Vagina (tissue), 2 donors: ENCODE measurements around the gene SOS2. TPM values are rescaled to one million over a fixed set of nuclear protein-coding genes. Genes with fewer than 3 reads are reported as not detected.

Experiments
- DNase-seq, 2 donors: peaks; one replicate each; pipeline ENCODE4 v3.0.0-alpha.2; 2017; ENCODE audit errors: extremely low spot score in 2 of 2
- H3K27ac ChIP-seq: fragments of 200-600 bp; sonication (generic); one replicate; pipeline ENCODE4 v1.5.1; 2019
- H3K27me3 ChIP-seq: fragments of 200-600 bp; sonication (generic); one replicate; pipeline ENCODE4 v1.5.1; 2019
- H3K36me3 ChIP-seq, 2 donors: fragments of 200-600 bp; sonication (generic); one replicate each; pipeline ENCODE4 v1.5.1; 2017 to 2019
- H3K4me1 ChIP-seq: fragments of 200-600 bp; sonication (generic); one replicate; pipeline ENCODE4 v1.5.1; 2019
- H3K4me3 ChIP-seq, 2 donors: fragments of 200-600 bp; sonication (generic); 1 replicate in 1 of 2; 2 replicates in 1 of 2; pipeline ENCODE4 v1.5.1; 2016 to 2019
- H3K9me3 ChIP-seq: fragments of 200-600 bp; sonication (generic); one replicate; pipeline ENCODE4 v1.5.1; 2019
- POLR2A ChIP-seq, 2 donors: fragments of 450-650 bp; IDR thresholded peaks; one replicate each; pipeline ENCODE4 v1.6.1; 2017; ENCODE audit warnings: antibody characterized with exemption in 2 of 2, mild to moderate bottlenecking in 2 of 2, moderate library complexity in 2 of 2
- POLR2AphosphoS5 ChIP-seq, 2 donors: sonication (generic); formaldehyde crosslinking; IDR thresholded peaks; one replicate each; pipeline ENCODE4 v1.9.0; 2017; ENCODE audit warnings: antibody characterized with exemption in 2 of 2, mild to moderate bottlenecking in 2 of 2, low read depth in 1 of 2; ENCODE audit not compliant: insufficient read depth in 1 of 2
- intact Hi-C: fragments of 100-400 bp; cut with DNase I; formaldehyde crosslinking; loops from one replicate; pipeline ENCODE4 v1.15.1; 2023
- total RNA-seq: library from RNA; depleted of rRNA; stranded (reverse); fragments of >200 nt; gene quantifications from one replicate; pipeline ENCODE4 v1.2.3, GENCODE V29; 2016
- TF ChIP-seq, protein P1 (sequence below), 3 experiments: fragments of 450-650 bp in 2 of 3; fragments of 200-600 bp in 1 of 3; sonication (generic) in 1 of 3; IDR thresholded peaks; one replicate each; pipeline ENCODE4 v1.5.1; 2017 to 2019; ENCODE audit warnings: antibody characterized with exemption in 3 of 3, mild to moderate bottlenecking in 2 of 3, moderate library complexity in 2 of 3

SOS2 gene
- total RNA-seq, 1 donor from 2014 or later, result 23.8 TPM

DNA sequence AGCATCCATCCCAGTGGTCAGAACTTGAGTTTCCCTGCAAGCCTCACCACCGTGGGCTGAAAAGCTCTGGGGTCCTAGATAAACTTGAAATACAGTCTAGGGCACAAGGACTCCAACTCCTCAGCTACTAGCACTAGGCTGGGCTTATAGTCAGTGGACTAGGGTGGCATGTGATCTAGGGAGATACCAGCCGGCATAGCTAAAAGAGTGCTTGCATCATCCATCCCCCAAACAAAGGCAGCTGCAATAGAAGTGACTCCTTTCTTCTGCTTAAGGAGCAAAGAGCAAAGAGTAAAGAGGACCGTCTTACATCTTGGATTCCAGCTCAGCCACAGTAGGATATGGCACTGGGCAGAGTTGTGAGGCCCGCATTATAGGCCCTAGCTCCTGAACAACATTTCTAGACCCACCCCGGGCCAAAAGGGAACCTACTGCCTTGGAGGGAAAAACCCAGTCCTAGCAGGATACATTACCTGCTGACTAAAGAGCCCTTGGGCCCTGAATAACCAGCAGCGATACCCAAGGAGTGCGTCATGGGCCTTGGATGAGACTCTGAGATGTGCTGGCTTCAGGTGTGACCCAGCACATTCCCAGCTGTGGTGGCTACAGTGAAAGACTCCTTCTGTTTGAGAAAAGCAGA lies 17.9 kb upstream of the SOS2 start:
- no peak for TF ChIP-seq POLR2A (IDR thresholded peaks at IDR 0.05)
- TF ChIP-seq, protein P1, sequence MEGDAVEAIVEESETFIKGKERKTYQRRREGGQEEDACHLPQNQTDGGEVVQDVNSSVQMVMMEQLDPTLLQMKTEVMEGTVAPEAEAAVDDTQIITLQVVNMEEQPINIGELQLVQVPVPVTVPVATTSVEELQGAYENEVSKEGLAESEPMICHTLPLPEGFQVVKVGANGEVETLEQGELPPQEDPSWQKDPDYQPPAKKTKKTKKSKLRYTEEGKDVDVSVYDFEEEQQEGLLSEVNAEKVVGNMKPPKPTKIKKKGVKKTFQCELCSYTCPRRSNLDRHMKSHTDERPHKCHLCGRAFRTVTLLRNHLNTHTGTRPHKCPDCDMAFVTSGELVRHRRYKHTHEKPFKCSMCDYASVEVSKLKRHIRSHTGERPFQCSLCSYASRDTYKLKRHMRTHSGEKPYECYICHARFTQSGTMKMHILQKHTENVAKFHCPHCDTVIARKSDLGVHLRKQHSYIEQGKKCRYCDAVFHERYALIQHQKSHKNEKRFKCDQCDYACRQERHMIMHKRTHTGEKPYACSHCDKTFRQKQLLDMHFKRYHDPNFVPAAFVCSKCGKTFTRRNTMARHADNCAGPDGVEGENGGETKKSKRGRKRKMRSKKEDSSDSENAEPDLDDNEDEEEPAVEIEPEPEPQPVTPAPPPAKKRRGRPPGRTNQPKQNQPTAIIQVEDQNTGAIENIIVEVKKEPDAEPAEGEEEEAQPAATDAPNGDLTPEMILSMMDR (IDR thresholded peaks at IDR 0.05), result no peak
- TF ChIP-seq POLR2AphosphoS5 (IDR thresholded peaks at IDR 0.05; ENCODE audit: insufficient read depth in 1 of 2, low read depth in 1 of 2), result no peak
- Histone ChIP-seq H3K36me3 (no peaks in the 10 kb centered on the region), H3K27ac (no peak overlapping the region), H3K4me1 (no peaks in the 10 kb centered on the region), H3K9me3 (no peaks in the 10 kb centered on the region), H3K27me3 (no peaks in the 10 kb centered on the region), H3K4me3 (no peak overlapping the region)
- DNase-seq, result no peak
- intact Hi-C loops, result no loop called here

DNA sequence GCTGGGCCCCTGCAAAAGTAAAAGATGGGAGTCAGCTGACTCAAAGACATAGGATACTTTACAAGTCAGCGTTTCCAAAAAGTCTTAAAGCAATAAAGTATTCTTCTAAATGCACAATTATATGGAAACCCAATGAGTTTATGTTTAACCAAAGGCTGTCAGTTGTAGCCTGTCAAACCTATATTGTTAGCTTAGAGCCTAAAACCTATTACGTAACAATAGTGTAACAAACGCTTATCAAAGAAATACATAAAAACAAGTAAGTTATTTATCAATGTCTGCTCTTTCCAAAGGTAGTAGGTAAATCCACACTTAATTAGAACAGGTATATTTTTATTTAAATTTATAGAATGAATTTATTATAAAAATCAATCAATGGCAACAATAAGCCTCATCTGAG lies 15.9 kb upstream of the SOS2 start:
- Histone ChIP-seq H3K36me3 (no peaks in the 10 kb centered on the region), H3K4me1 (no peaks in the 10 kb centered on the region), H3K9me3 (no peaks in the 10 kb centered on the region), H3K27ac (no peak overlapping the region), H3K4me3 (no peak overlapping the region), H3K27me3 (no peaks in the 10 kb centered on the region)
- DNase-seq, result no peak
- intact Hi-C loops, result no loop called here
- TF ChIP-seq, protein P1 (IDR thresholded peaks at IDR 0.05), result no peak
- TF ChIP-seq POLR2A (IDR thresholded peaks at IDR 0.05), result no peak
- TF ChIP-seq POLR2AphosphoS5 (IDR thresholded peaks at IDR 0.05; ENCODE audit: insufficient read depth in 1 of 2, low read depth in 1 of 2), result no peak

DNA sequence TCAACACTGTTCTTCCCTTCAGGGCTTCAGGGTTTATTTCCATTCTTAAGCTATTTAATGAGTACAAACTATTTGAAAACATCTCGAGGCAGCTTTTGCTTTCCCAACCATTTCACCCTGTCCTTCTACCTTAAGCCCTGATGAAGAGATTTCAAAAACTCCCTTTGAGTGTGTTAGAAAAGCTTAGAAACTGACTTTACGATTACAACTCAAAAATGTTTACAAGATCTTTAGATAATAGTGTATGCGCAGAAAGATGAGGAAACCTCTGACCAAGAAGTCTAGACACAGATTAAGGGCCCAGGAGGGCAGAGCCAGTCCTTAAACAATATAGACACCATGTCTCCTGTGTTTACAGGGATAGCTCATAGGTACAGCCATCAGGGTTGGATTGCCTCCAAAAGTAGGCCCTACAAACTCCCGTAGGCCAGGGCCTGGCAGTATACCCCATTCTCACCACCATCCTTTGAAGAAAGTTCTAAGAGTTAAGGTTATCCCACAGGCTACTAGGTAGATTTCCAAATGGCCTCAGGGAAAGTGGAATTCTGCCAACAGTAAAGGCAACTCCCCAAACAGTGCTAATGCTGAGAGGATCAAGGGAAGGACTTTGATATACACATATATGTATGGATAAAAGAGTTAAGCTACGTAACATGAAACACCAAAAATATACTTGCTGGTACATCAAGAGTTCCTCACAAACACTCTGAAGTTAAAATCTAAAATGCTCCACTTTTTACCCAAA lies 11.4 kb upstream of the SOS2 start:
- H3K27ac ChIP-seq, result no peak overlapping the region
- TF ChIP-seq POLR2AphosphoS5 (IDR thresholded peaks at IDR 0.05; ENCODE audit: insufficient read depth in 1 of 2, low read depth in 1 of 2) (no peak), POLR2A (IDR thresholded peaks at IDR 0.05) (no peak)
- TF ChIP-seq, protein P1 (IDR thresholded peaks at IDR 0.05), result no peak
- no peak overlapping the region for H3K4me3 ChIP-seq
- H3K36me3 ChIP-seq, result no peaks in the 10 kb centered on the region
- no peaks in the 10 kb centered on the region for H3K27me3 ChIP-seq
- intact Hi-C loops, result no loop called here
- no peak for DNase-seq
- H3K9me3 ChIP-seq, result no peaks in the 10 kb centered on the region
- no peaks in the 10 kb centered on the region for H3K4me1 ChIP-seq

DNA sequence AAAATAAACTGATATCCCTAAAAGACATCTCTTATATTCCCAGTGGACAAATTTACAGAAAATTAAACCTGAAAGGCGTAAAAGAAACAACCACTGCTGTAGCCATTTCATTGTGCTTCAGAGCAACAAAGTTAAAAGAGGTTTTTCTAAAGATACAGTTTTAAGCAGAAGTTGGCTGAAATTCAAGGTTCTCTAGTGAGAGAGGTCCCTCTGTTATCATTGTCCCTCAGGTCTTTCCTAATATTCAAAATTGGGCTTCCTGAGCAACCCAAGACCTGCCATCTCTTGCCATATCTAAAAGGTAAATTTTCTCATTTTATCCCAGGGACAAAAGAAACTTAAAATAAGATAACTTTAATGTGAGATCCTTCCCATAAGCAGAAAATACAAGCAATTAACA lies 10.7 kb upstream of the SOS2 start:
- H3K36me3 ChIP-seq, result no peaks in the 10 kb centered on the region
- H3K4me3 ChIP-seq, result no peak overlapping the region
- no peaks in the 10 kb centered on the region for H3K9me3 ChIP-seq
- no peaks in the 10 kb centered on the region for H3K4me1 ChIP-seq
- H3K27ac ChIP-seq, result no peak overlapping the region
- no peak for DNase-seq
- TF ChIP-seq POLR2AphosphoS5 (IDR thresholded peaks at IDR 0.05; ENCODE audit: insufficient read depth in 1 of 2, low read depth in 1 of 2) (no peak), POLR2A (IDR thresholded peaks at IDR 0.05) (no peak)
- TF ChIP-seq, protein P1 (IDR thresholded peaks at IDR 0.05), result no peak
- no peaks in the 10 kb centered on the region for H3K27me3 ChIP-seq
- intact Hi-C loops, result no loop called here

DNA sequence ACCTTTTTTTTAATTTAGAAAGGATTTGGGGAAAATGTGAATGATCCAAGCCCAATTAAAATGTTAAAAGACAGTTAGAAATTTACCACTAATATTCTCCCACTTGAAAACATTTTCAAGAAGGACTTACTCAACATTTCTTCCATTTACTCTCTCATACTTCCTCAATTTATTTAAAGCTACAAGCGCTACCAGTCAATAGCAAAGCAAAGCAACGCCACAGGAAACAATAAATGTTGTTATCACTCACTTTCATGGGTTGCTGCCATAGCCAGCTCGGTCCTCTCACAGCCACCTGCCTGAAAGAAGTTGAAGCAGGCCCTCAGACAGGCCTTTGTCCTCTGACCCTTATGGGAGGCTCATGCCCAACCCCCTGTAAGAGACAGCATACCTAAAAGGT lies 6.0 kb upstream of the SOS2 start:
- intact Hi-C loops, result no loop called here

More for the DNA sequence above, 6.0 kb upstream of the SOS2 start:
- Histone ChIP-seq H3K4me1 (peaks cover 8% of the 10 kb centered on the region), H3K27me3 (no peaks in the 10 kb centered on the region), H3K36me3 (no peaks in the 10 kb centered on the region), H3K9me3 (no peaks in the 10 kb centered on the region), H3K27ac (no peak overlapping the region), H3K4me3 (no peak overlapping the region)
- no peak for DNase-seq
- no peak for TF ChIP-seq POLR2A (IDR thresholded peaks at IDR 0.05)
- TF ChIP-seq, protein P1 (IDR thresholded peaks at IDR 0.05), result no peak
